GM19395 (cell line): ENCODE results near the gene COL1A2.

Source experiments
- ATAC-seq: cut with Tn5 transposase; IDR thresholded peaks from one replicate; pipeline ENCODE4 v1.9.1; 2021; ENCODE audit warnings: mild to moderate bottlenecking, moderate library complexity; ENCODE audit not compliant: unreplicated experiment

COL1A2 gene

GRCh38 chr7:94432281-94432670, 37.6 kb downstream of the COL1A2 start:
- no peak for ATAC-seq

- no peak for ATAC-seq
These were observed 38.1 kb downstream of the COL1A2 start for GRCh38 chr7:94432817-94433216.

- no peak for ATAC-seq
These were observed 38.5 kb downstream of the COL1A2 start for GRCh38 chr7:94433224-94433623.

GRCh38 chr7:94434042-94434441, 39.3 kb downstream of the COL1A2 start:
- ATAC-seq = no peak

GRCh38 chr7:94436018-94436604, 41.4 kb downstream of the COL1A2 start:
- ATAC-seq = peak; percentile 95

GRCh38 chr7:94436700-94437099, 42.0 kb downstream of the COL1A2 start:
- no peak for ATAC-seq

- no peak for ATAC-seq
These were observed 45.2 kb downstream of the COL1A2 start for GRCh38 chr7:94439893-94440381.

- ATAC-seq = no peak
These were observed 45.9 kb downstream of the COL1A2 start for GRCh38 chr7:94440451-94441039.

- no peak for ATAC-seq
These were observed 46.4 kb downstream of the COL1A2 start for GRCh38 chr7:94441138-94441537.

- ATAC-seq = no peak
These were observed 47.9 kb downstream of the COL1A2 start for GRCh38 chr7:94442639-94443038.

GRCh38 chr7:94444813-94445212, 50.1 kb downstream of the COL1A2 start:
- ATAC-seq = no peak

GRCh38 chr7:94445696-94446194, 51.0 kb downstream of the COL1A2 start:
- no peak for ATAC-seq

GRCh38 chr7:94446308-94446707, 51.6 kb downstream of the COL1A2 start:
- ATAC-seq = no peak

- ATAC-seq = peak; percentile 83
These were observed 54.5 kb downstream of the COL1A2 start for GRCh38 chr7:94449151-94449725.

GRCh38 chr7:94450044-94450697, 55.5 kb downstream of the COL1A2 start:
- ATAC-seq = no peak

GRCh38 chr7:94451187-94451586, 56.5 kb downstream of the COL1A2 start:
- ATAC-seq = no peak

GRCh38 chr7:94452239-94452638, 57.5 kb downstream of the COL1A2 start:
- ATAC-seq = no peak

GRCh38 chr7:94453898-94454297, 59.2 kb downstream of the COL1A2 start:
- ATAC-seq = no peak

- no peak for ATAC-seq
These were observed 63.3 kb downstream of the COL1A2 start for GRCh38 chr7:94458041-94458440.

GRCh38 chr7:94466516-94466915, 71.8 kb downstream of the COL1A2 start:
- ATAC-seq = no peak

- ATAC-seq = no peak
These were observed 76.9 kb downstream of the COL1A2 start for GRCh38 chr7:94471604-94472003.

- no peak for ATAC-seq
These were observed 77.9 kb downstream of the COL1A2 start for GRCh38 chr7:94472608-94473007.
